ENCODE results near the gene SERTM1. TPM values are rescaled to one million over a fixed set of nuclear protein-coding genes. Genes with fewer than 3 reads are reported as not detected.

Gene SERTM1
- under 1 TPM in 1 of 2 donors, not detected in 1; 0.11 TPM for total RNA-seq

DNA sequence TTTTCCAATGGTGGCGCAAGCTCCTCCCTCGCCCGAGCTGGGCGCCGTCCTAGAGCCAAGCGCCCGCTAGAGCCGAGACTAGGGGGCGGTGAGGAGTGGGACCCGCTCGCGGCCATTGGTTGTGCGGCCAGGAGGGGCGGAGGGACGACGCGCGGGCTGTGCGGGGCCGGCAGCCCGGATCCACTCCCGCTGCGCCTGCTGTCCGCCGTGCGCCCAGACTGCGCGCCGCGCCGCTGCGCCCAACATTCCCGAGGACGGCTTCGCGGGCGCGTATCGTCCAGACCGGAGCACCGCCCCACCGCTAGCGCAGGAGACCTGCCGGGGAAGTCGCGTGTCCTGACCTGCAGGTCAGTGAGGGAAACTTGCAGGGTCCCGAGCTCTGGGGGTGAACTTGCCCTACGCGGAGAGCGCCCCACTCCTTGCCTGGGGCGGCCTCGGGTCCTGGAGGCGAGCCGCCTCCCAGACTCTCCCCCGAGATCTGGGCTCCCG, at the start of gene SERTM1:
SERTM1 (plus strand) TSS at position 183 of the 489 bp plus-strand sequence. CDS start 21,059 bp downstream, outside the sequence.
- DNase-seq, result no peak

DNA sequence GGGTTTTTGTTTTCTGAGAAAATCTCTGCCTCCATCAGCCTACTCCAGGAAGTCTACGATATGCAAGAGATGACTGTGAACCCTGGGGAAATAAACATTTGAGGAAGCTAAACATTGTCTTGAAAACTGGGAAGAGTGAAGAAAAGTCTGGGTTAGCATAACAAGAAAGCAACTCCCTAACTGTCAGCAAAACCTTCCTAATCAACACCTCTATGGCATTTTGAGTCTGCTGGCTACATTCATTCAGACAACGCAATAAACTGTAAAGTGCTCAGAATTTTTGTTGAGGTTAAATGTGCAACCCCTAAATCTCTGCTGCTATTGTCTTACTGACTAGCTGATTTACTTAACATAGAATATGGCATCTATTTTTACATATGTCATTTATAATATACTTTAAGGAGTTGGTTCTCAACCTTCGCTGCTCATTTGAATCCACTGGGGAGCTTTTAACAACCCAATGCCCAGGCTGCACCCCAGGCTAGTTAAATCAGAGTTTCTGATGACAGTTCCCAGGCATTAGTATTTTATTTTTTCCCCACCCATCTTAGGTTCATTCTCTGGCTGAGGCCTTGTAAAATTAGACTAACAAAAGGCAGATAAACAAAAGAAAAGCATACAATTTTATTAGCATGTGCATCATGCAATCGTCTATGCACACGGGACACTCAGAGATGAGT, 45.3 kb upstream of the SERTM1 start:
- TF ChIP-seq, protein P1, sequence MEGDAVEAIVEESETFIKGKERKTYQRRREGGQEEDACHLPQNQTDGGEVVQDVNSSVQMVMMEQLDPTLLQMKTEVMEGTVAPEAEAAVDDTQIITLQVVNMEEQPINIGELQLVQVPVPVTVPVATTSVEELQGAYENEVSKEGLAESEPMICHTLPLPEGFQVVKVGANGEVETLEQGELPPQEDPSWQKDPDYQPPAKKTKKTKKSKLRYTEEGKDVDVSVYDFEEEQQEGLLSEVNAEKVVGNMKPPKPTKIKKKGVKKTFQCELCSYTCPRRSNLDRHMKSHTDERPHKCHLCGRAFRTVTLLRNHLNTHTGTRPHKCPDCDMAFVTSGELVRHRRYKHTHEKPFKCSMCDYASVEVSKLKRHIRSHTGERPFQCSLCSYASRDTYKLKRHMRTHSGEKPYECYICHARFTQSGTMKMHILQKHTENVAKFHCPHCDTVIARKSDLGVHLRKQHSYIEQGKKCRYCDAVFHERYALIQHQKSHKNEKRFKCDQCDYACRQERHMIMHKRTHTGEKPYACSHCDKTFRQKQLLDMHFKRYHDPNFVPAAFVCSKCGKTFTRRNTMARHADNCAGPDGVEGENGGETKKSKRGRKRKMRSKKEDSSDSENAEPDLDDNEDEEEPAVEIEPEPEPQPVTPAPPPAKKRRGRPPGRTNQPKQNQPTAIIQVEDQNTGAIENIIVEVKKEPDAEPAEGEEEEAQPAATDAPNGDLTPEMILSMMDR (IDR thresholded peaks at IDR 0.05), result no peak
- intact Hi-C loops (cut with DNase I), result no loop called here
- Histone ChIP-seq H3K9me3 (no peaks in the 10 kb centered on the region), H3K9ac (ENCODE audit: low read depth in 2 of 2, low read length in 2 of 2) (no peak overlapping the region), H3K27ac (no peak overlapping the region), H3K27me3 (no peaks in the 10 kb centered on the region), H3K36me3 (no peaks in the 10 kb centered on the region), H3K4me3 (no peak overlapping the region), H3K4me1 (no peaks in the 10 kb centered on the region)
- no peak for DNase-seq

More for the DNA sequence above, at the start of gene SERTM1:
- no peaks in the 10 kb centered on the region for H3K9me3 ChIP-seq
- peaks cover 17% of the 10 kb centered on the region for H3K27me3 ChIP-seq
- intact Hi-C loops (cut with DNase I), result no loop called here
- no peaks in the 10 kb centered on the region for H3K36me3 ChIP-seq
- TF ChIP-seq, protein P1 (IDR thresholded peaks at IDR 0.05), result no peak
- H3K9ac ChIP-seq (ENCODE audit: low read depth in 2 of 2, low read length in 2 of 2), result no peak within 1 kb of the TSS
- H3K27ac ChIP-seq, result no peak within 1 kb of the TSS
- H3K4me1 ChIP-seq, result no peaks in the 10 kb centered on the region
- H3K4me3 ChIP-seq, result no peak within 1 kb of the TSS

DNA sequence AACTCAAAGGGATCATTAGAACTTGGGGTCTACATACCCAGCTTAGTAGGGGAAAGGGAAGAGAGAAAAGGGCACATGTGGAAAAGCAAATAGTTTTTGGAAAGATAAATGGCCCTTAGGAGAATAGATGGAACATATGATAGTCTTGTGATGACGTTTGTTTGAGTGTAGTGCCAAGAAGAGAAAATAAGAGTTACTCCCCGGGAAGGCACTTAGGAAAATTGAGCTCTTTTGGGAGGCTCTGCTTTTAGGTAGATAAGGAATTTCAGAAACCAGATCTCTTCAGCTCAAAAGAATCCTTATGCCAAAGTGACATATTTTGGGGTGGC, 44.8 kb upstream of the SERTM1 start:
- no peak overlapping the region for H3K9ac ChIP-seq (ENCODE audit: low read depth in 2 of 2, low read length in 2 of 2)
- no peak for DNase-seq
- H3K36me3 ChIP-seq, result no peaks in the 10 kb centered on the region
- TF ChIP-seq, protein P1 (IDR thresholded peaks at IDR 0.05), result no peak
- intact Hi-C loops (cut with DNase I), result no loop called here
- H3K4me1 ChIP-seq, result no peaks in the 10 kb centered on the region
- no peaks in the 10 kb centered on the region for H3K27me3 ChIP-seq
- no peaks in the 10 kb centered on the region for H3K9me3 ChIP-seq
- no peak overlapping the region for H3K27ac ChIP-seq
- no peak overlapping the region for H3K4me3 ChIP-seq

DNA sequence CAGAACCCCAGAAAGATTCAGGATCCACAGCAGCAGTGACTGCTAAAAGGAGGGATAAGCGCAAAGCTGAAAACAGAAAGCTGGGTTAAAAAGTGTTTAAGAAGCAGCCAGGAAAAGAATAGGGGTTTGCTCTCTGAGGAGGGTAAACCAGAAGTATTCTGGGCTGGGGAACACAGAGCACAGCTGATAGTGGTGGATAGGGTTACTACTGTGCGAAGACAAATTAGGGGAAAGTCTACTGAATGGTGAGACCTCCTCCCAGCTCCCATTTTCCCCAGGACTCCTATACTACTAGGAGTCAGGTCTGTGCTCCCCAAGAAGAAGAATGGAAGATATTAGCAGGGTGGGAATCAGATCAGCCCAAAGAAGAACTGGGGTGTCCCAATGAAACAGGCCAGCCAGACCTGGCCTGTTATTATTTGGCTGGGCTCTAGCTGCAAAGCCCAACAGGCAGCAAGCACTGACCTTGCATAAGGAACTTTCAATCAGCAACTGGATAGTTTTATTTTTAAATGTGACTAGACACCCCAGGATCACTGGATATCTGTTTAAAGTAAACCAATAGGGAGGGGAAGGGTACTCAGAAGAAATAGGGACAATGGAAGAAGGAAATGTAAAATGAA, 43.5 kb upstream of the SERTM1 start:
- intact Hi-C loops (cut with DNase I), result no loop called here
- H3K4me1 ChIP-seq, result no peaks in the 10 kb centered on the region
- H3K27ac ChIP-seq, result no peak overlapping the region
- no peak overlapping the region for H3K4me3 ChIP-seq
- H3K36me3 ChIP-seq, result no peaks in the 10 kb centered on the region
- H3K9me3 ChIP-seq, result no peaks in the 10 kb centered on the region
- TF ChIP-seq, protein P1 (IDR thresholded peaks at IDR 0.05), result no peak
- H3K27me3 ChIP-seq, result no peaks in the 10 kb centered on the region
- DNase-seq, result no peak
- no peak overlapping the region for H3K9ac ChIP-seq (ENCODE audit: low read depth in 2 of 2, low read length in 2 of 2)

DNA sequence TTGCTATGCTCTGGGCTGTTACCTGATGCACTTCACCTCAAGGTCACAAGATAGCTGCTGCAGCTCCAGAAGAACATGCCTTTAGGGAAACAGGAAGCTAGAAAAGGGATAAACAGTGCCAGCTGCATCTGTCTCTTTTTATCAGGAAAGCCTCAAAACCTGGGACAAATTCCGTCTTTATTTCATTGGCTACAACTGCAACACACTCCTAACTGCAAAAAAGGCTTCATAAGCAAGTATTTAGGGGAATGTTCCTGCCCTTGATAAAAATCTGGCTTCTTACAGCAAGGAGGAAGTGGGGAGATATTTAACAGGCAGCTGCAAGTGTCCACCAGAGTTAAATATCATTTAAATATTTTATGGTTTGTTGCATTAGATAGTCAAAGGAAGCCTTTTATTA, 34.2 kb upstream of the SERTM1 start:
- Histone ChIP-seq H3K4me1 (no peaks in the 10 kb centered on the region), H3K9me3 (no peaks in the 10 kb centered on the region), H3K27ac (no peak overlapping the region), H3K36me3 (no peaks in the 10 kb centered on the region), H3K4me3 (no peak overlapping the region), H3K27me3 (no peaks in the 10 kb centered on the region), H3K9ac (ENCODE audit: low read depth in 2 of 2, low read length in 2 of 2) (no peak overlapping the region)
- intact Hi-C loops (cut with DNase I), result no loop called here
- TF ChIP-seq, protein P1 (IDR thresholded peaks at IDR 0.05), result no peak
- no peak for DNase-seq
